ENCODE results near the gene TALDO1.

- TF ChIP-seq REST (IDR thresholded peaks at IDR 0.05; ENCODE audit: borderline replicate concordance), result no peak
- no peak for TF ChIP-seq CTCF (IDR thresholded peaks at IDR 0.05; ENCODE audit: poor library complexity, severe bottlenecking)
Measured at GRCh38 chr11:763549-764321, 16.5 kb downstream of the TALDO1 start.

Measured in neural cell (in vitro differentiated cells).